ENCODE measurements around the gene TOP2A. TPM values are rescaled to one million over a fixed set of nuclear protein-coding genes. Genes with fewer than 3 reads are reported as not detected.

The TOP2A gene
- total and polyA plus RNA-seq, 9 of the 15 experiments (the other 6 are each of a cell fraction or from before 2014, with no cell fraction given), result 133 to 347 (median 259) TPM

- TF ChIP-seq E2F6 (IDR thresholded peaks at IDR 0.05; ENCODE audit: borderline replicate concordance in 1 of 2, extremely low read depth in 1 of 2, insufficient read depth in 1 of 2, insufficient read length in 1 of 2, low read depth in 1 of 2, low read length in 1 of 2, poor library complexity in 1 of 2, severe bottlenecking in 1 of 2) (peak; percentile 12 to 25), NEUROD1 (IDR thresholded peaks at IDR 0.05; ENCODE audit: borderline replicate concordance, low read depth, low read length, partially characterized antibody) (no peak), ATF1 (CRISPR knock-in tag; IDR thresholded peaks at IDR 0.05) (0 out of 2 replicates have a peak, but pooled peaks have one; percentile 31), ATF1 (tag; IDR thresholded peaks at IDR 0.05) (peak; percentile 98), RBFOX2 (IDR thresholded peaks at IDR 0.05; ENCODE audit: low read depth, low read length) (peak; percentile 82), RFX7 (CRISPR knock-in tag; IDR thresholded peaks at IDR 0.05) (no peak), ZNF75A (CRISPR knock-in tag; IDR thresholded peaks at IDR 0.05) (no peak), MXI1 (IDR thresholded peaks at IDR 0.05; ENCODE audit: low read depth, low read length) (peak; percentile 26; the same call in 1 of the 2 replicates), KLF1 (tag; IDR thresholded peaks at IDR 0.05) (0 out of 2 replicates have a peak, but pooled peaks have one; percentile 52), NR2C2 (CRISPR knock-in tag; IDR thresholded peaks at IDR 0.05) (no peak), NR2C2 (tag; IDR thresholded peaks at IDR 0.05) (peak; percentile 82), POLR2G (IDR thresholded peaks at IDR 0.05; ENCODE audit: low read depth, low read length) (peak; percentile 79), MBD1 (CRISPR knock-in tag; IDR thresholded peaks at IDR 0.05) (no peak), NR2F6 (CRISPR knock-in tag; IDR thresholded peaks at IDR 0.05) (no peak), PRDM10 (IDR thresholded peaks at IDR 0.05; ENCODE audit: partially characterized antibody) (no peak), EP300 (IDR thresholded peaks at IDR 0.05; ENCODE audit: low read length) (0 out of 2 replicates have a peak, but pooled peaks have one; percentile 23), HEY1 (CRISPR knock-in tag; IDR thresholded peaks at IDR 0.05; ENCODE audit: borderline replicate concordance) (no peak)
- TF ChIP-seq, protein P1, sequence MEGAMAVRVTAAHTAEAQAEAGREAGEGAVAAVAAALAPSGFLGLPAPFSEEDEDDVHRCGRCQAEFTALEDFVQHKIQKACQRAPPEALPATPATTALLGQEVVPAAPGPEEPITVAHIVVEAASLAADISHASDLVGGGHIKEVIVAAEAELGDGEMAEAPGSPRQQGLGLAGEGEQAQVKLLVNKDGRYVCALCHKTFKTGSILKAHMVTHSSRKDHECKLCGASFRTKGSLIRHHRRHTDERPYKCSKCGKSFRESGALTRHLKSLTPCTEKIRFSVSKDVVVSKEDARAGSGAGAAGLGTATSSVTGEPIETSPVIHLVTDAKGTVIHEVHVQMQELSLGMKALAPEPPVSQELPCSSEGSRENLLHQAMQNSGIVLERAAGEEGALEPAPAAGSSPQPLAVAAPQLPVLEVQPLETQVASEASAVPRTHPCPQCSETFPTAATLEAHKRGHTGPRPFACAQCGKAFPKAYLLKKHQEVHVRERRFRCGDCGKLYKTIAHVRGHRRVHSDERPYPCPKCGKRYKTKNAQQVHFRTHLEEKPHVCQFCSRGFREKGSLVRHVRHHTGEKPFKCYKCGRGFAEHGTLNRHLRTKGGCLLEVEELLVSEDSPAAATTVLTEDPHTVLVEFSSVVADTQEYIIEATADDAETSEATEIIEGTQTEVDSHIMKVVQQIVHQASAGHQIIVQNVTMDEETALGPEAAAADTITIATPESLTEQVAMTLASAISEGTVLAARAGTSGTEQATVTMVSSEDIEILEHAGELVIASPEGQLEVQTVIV (CRISPR knock-in tag; IDR thresholded peaks at IDR 0.05; ENCODE audit: borderline replicate concordance), result no peak
Measured at GRCh38 chr17:40340880-40341807, 76.6 kb downstream of the TOP2A start (continued).
